ENCODE data around the gene KLRC2.

The KLRC2 gene

GRCh38 chr12:10457760-10458159 lies 21.9 kb upstream of the KLRC2 start:
- no peak for DNase-seq (ENCODE audit: low read depth in 1 of 2, low spot score in 1 of 2)
- H3K27ac ChIP-seq (replicated peaks) = no peak overlapping the region
- no peaks in the 10 kb centered on the region for H3K27me3 ChIP-seq (ENCODE audit: insufficient read depth, poor library complexity, severe bottlenecking)
- TF ChIP-seq POLR2AphosphoS5 (IDR thresholded peaks at IDR 0.05; ENCODE audit: low read depth) = no peak
- TF ChIP-seq CTCF (IDR thresholded peaks at IDR 0.05; ENCODE audit: insufficient read depth, low read length) = no peak
- no peak for TF ChIP-seq SPI1 (IDR thresholded peaks at IDR 0.05; ENCODE audit: borderline replicate concordance, low read depth)
- TF ChIP-seq GABPA (IDR thresholded peaks at IDR 0.05; ENCODE audit: low read depth) = no peak
- no peak for TF ChIP-seq REST (IDR thresholded peaks at IDR 0.05; ENCODE audit: insufficient replicate concordance, low read depth)
- no peak overlapping the region for H3K4me3 ChIP-seq (replicated peaks; ENCODE audit: insufficient read depth, low read length)

GRCh38 chr12:10456856-10457255 lies 21.0 kb upstream of the KLRC2 start:
- Histone ChIP-seq H3K27me3 (ENCODE audit: insufficient read depth, poor library complexity, severe bottlenecking) (no peaks in the 10 kb centered on the region), H3K27ac (replicated peaks) (no peak overlapping the region), H3K4me3 (replicated peaks; ENCODE audit: insufficient read depth, low read length) (no peak overlapping the region)
- TF ChIP-seq SPI1 (IDR thresholded peaks at IDR 0.05; ENCODE audit: borderline replicate concordance, low read depth) = no peak
- no peak for TF ChIP-seq REST (IDR thresholded peaks at IDR 0.05; ENCODE audit: insufficient replicate concordance, low read depth)
- no peak for TF ChIP-seq GABPA (IDR thresholded peaks at IDR 0.05; ENCODE audit: low read depth)
- TF ChIP-seq CTCF (IDR thresholded peaks at IDR 0.05; ENCODE audit: insufficient read depth, low read length) = no peak
- TF ChIP-seq POLR2AphosphoS5 (IDR thresholded peaks at IDR 0.05; ENCODE audit: low read depth) = no peak
- no peak for DNase-seq (ENCODE audit: low read depth in 1 of 2, low spot score in 1 of 2)

- no peak for DNase-seq (ENCODE audit: low read depth in 1 of 2, low spot score in 1 of 2)
- H3K27me3 ChIP-seq (ENCODE audit: insufficient read depth, poor library complexity, severe bottlenecking) = no peaks in the 10 kb centered on the region
- no peak for TF ChIP-seq SPI1 (IDR thresholded peaks at IDR 0.05; ENCODE audit: borderline replicate concordance, low read depth)
- TF ChIP-seq REST (IDR thresholded peaks at IDR 0.05; ENCODE audit: insufficient replicate concordance, low read depth) = no peak
- TF ChIP-seq CTCF (IDR thresholded peaks at IDR 0.05; ENCODE audit: insufficient read depth, low read length) = no peak
- no peak for TF ChIP-seq POLR2AphosphoS5 (IDR thresholded peaks at IDR 0.05; ENCODE audit: low read depth)
- no peak for TF ChIP-seq GABPA (IDR thresholded peaks at IDR 0.05; ENCODE audit: low read depth)
- H3K27ac ChIP-seq (replicated peaks) = no peak overlapping the region
- no peak overlapping the region for H3K4me3 ChIP-seq (replicated peaks; ENCODE audit: insufficient read depth, low read length)
Measured at GRCh38 chr12:10455766-10456165, 20.0 kb upstream of the KLRC2 start.

Data from HL-60 (cell line).